Loucy (cell line): ENCODE measurements around the gene NSD2.

ENCODE experiments used
- CTCF ChIP-seq: fragments of 200-600 bp; sonication (generic); conservative IDR thresholded peaks from 2 replicates; pipeline ENCODE4 v1.5.1; 2014; ENCODE audit warnings: mild to moderate bottlenecking, antibody characterized with exemption, low read length
- EZH2phosphoT487 ChIP-seq: fragments of 200-600 bp; IDR thresholded peaks from 2 replicates; pipeline ENCODE4 v1.6.1; 2018; ENCODE audit warnings: antibody characterized with exemption, mild to moderate bottlenecking, moderate library complexity, borderline replicate concordance

- no peak for TF ChIP-seq CTCF
- TF ChIP-seq EZH2phosphoT487 = no peak
Measured at GRCh38 chr4:1991087-1991486, 119.9 kb downstream of the NSD2 start.
